HS-5 (cell line): ENCODE results near the gene MEG3.

Experiments used
- DNase-seq: peaks from one replicate; pipeline ENCODE4 v3.0.0-alpha.2; 2012; ENCODE audit warnings: low read depth

Gene MEG3

DNA sequence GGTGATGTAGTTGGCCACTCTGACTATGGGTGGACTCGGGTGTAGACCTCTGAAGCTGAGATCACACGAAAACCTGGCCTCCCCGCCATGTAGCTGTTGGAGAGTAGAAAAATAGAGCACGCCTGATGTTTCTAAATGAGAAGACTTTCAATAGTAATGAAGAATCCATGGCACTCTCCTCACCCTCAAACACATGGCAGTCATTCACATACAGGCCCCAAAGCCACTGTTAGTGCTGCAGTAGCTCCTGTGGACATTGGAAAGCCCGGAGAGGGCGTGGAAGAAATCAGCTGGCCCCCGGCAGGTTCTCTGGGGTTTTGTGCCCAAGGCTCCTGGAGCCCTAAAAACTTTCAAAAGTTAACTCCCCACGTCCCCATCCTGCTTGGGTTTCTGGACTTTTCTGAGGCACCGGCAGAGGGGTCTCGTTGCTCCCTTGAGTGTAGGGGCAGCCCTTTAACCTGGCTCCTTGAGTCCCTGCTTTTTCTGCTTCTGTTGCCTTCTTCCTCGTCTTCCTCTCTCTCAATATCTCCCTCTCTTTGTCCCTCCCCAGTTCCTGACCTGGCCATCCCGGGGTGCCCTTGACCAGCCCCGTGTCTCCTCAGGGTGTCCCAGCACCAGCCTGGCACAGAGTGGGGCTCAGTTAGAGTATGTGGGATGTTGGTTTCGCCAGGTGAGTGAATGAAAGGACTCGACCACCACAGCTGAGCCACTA lies 8.3 kb downstream of the MEG3 start:
- no peak for DNase-seq

DNA sequence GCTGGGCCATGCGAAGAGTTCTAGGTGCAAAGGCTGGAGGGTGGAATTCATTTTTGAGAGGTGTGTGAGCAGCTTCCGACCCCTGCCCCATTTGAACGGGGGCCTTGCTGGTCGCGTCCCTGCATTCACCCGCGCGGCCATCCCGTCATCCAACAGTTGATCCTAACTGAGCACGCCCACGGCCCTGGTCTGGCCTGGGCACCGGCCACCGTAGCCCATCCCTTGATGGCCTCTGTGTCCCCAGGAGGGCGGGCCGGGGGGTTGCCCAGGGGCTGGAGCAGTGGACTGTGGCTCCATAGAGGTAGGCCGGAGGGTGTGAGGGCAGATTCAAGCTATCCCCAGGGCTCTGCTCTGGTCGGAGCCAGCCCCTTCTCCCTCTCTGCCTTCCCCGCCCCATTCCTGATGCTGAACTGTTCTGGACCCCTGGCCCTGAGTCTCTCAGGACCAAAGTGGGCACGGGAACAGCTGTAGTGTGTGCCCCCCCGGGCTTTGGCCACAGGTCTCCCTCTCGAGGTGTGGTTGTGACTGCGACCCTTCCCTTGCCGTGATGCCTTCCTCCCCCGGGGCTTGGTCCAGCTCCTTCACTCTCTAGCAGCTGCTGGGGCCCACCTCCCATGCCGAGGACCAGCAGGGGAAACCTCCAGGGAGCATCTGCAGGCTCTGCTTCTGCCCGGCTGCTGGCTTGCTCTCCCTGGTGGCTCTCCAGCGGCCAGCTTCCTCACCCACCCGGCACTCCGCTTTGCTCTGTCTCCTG lies 9.1 kb downstream of the MEG3 start:
- DNase-seq: no peak

DNA sequence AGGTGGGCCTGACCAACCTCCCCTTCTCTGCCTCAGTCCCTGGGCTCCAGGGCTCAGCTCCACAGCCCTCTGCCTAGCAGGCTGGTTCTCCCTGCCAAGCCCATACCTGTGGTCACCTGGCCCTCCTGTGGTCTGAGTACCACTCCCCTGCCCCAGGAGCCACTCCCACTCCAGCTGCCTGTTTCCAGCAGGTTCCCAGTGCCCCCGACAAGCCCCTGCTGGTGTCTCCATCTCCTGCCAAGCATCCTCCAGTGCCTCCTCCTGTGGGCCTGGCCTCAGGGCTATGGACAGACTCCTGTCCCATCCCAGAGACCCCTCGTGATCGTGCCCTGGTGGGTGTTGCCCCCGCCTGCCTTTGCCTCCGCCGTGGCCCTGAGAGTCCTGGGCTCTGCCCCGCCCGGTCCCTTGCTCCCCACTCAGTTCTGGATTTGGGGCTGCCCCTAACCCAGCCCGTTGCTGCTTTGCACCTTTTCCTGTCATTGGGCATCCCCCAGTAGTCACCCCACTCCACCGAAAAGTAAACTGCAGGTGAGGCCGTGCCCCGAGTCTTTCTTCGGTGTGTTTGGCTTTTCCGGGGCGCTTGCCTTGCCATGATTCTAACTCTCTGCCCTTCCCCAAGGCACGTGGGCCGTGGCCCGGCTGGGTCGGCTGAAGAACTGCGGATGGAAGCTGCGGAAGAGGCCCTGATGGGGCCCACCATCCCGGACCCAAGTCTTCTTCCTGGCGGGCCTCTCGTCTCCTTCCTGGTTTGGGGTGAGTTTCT lies 9.8 kb downstream of the MEG3 start:
- DNase-seq: no peak

- DNase-seq: no peak
Measured at GRCh38 chr14:100836311-100836805, 10.4 kb downstream of the MEG3 start.

DNA sequence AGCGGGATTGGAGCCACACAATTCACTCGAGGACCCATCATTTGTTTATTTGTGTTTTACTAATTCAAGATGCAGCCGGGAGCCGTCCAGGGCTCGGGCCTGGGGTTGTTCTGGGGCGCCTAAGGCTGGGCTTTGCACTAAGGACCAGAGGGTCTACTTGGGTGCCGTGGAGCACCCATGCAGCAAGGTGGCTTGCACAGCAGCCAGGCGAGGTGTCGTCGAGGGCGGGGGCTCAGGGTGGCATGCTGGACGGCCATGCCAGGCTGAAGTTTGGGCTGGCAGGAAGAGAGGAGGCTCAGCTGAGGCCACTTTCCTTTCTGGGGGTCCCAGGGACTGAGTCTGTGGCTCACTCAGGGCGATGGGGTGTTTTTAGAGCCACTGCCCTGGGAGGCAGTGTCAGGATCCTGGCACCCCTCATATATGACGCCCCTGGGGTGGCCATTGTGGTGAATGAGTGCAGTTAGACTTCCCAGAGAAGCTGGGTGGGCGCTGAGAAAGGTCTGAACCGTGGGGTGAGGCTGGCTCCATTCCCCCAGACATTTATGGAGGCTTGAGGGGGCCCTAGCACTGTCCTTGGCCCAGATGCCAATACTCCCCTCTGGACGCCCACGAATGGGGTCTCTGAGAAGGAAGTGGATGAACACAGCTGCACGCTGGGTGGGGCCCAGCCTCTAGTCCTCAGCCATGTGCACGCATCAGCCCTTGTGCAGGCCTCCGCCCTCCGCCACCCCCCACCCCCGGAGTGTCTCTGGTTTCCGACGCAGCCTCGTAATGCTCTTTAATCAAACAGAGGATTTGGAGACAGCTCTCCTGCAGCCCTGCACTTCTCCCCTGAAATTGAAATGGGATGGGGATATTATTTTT lies 11.3 kb downstream of the MEG3 start:
- no peak for DNase-seq

GRCh38 chr14:100837805-100838350 lies 12.0 kb downstream of the MEG3 start:
- DNase-seq: no peak

DNA sequence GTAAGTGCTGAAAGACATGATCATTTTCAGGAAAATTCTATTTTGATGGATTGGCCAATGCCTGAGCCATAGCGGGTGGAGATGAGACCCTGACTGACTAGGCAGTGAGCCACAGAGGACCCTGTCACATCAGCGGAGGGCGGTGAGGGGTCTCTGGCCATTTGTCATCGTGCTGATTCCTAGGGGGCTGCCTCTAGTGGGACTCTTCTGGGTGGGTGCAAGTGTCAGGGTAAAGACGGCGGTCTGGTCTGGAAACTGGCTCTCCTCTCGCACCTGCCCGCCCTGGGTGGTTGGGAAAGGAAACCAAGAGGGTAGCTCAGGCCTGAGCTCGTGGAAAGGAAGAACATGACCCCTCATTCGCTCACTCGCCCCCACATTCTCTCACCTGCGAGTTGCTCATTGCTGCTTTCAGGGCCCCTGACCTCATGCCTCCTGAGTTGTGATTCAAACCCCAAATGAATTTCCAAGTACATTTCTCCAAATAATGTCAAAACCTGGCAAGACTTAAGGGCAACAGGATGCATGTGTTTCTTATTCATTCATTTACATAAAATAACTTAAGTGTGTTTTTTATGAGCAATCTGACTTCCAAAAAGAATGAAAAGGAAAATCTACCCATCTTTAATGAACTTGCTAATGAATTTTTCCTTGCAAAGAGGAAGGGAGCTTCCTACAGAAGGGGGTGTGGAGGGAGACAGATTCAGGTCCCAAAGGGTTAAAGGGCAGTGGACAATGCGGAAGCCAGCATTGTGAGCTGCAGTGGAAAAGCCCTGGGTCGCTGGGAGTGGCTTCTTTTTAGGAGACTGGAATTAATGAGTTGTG lies 12.8 kb downstream of the MEG3 start:
- no peak for DNase-seq

DNA sequence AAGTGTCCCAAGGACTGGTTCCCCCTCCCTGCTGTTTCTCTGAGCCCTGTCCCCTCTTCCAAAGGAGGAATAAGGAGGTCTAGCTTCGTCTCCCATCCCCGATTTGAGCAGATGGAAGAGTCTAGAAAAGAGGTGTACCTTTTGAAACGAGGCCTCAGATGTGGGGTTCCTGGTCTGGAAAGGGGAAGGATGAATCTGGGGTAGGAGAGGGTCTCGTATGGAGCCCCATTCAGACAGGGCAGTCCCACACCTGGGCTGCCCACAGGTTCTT lies 13.3 kb downstream of the MEG3 start:
- no peak for DNase-seq

GRCh38 chr14:100839681-100840111 lies 13.8 kb downstream of the MEG3 start:
- no peak for DNase-seq

DNA sequence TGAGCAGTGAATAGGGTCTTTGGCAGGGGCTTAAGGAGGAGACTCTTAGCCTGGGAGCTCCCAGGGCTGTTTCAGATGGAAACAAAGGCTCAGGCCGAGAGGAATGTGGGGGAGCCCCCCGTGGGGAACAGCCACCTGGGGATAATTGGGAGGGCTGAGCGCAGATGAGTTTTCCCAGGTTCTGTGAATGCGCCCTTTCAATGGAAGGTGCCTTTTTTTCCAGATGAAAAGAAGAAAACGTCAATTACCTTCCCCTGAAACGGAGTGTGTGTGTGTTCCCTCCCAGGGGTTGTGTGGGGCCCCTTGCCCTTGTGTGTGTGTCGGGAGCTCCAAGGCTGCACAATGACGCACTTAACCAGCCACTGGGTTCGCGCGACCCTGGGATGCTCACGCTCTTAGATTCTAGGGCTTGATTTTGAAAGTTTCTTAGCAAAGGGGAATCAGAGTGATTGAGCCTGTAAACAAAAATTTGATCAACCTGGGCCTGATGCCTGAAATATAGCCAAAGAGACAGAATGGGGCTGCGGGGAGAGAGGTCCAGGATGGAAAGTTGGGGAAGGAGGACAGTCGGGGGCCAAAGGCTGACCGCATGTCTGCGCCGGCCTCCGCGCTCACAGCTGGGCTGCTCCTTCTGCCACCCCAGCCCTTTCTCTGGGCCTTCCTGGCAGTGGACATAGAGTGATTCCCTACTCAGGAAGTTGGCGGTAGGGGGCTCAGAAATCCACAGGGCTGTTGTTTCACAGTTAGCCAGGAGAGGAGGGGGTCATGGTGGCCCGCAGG lies 14.6 kb downstream of the MEG3 start:
- no peak for DNase-seq

GRCh38 chr14:100841066-100841760 lies 15.3 kb downstream of the MEG3 start:
- no peak for DNase-seq

- no peak for DNase-seq
Measured at GRCh38 chr14:100841761-100842403, 16.0 kb downstream of the MEG3 start.

GRCh38 chr14:100842799-100843198 lies 16.9 kb downstream of the MEG3 start:
- DNase-seq: no peak

DNA sequence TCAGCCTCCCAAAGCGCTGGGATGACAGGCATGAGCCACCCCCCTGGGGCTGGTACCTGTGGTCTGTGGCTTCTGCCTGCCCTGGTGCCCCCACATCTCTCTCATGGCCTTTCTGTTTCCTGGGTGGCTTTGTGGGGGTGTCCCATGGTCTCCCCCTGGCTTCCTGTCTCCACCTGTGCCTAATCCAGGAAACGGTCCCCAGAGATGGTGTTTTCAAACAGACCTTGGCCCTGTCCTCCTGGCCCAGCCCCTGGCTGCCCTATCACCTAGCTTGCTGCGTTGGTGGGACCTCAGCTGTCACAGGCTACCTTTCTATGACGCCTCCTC lies 18.1 kb downstream of the MEG3 start:
- DNase-seq: no peak

GRCh38 chr14:100844421-100844820 lies 18.5 kb downstream of the MEG3 start:
- DNase-seq: no peak

DNA sequence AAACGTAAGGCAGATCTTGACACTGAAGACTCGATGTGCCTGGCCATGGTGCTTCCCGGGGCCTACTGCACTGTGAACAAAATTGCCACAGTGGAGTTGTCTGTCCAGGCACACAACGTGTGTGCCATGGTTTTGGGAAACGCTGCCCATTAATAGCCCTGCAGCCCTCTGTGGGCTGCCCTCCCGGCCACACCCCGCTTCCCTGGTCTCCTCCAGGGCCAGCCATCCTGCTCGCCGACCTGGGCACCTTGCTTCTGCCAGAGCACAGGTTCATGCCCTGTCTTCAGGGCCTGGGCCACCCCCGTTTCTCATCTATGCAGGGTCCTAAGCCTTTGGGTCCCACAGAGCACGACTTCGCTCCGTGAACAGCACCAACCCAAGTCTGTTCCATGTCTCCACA lies 18.9 kb downstream of the MEG3 start:
- no peak for DNase-seq

DNA sequence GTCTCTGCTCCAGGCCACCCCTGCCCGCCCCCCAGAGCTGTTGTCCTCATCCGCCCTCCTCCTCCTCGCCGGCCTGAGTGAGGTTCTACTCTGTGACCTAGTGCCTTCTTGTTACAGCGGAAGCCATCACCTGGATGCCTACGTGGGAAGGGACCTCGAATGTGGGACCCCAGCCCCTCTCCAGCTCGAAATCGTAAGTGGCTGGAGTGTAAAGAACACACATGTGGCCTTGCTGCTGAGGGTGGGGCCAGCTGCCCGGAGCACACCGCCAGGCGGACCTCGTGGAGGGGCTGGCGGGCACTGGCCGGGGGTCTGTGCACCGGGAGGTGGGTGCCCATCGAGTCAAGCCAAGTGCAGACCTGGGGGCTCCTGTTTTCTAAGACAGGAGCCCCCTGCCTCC lies 19.4 kb downstream of the MEG3 start:
- DNase-seq: no peak

DNA sequence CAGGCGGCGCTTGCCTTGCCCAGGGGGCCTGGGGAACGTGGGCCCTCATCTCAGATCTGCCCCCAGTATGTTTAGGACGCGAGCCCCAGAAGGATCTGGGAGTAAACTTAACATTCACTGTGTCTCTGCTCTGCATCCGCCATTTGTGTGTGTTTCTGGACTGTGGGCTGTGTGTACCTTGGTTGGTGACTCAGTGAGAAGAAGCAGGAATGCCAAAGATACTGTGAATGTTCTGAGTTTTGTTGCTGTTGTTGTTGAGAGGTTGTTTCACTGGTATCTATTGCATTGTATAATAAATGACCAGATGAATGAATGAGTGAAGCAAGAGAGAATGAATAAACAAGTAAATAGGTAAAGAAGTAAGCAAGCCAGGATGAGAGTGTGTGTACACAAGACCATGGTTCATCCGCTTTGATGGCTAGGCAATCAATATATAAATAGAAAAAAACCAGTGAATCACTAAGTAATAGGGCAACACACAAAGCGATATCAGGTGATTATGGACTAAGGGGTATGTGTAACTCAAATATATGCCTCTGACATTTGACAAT lies 20.5 kb downstream of the MEG3 start:
- DNase-seq: no peak
